ES-I3 (cell line): ENCODE measurements around the gene OR52I2.

Experiments used
- H3K36me3 ChIP-seq: 2 replicates; pipeline ENCODE4 v1.6.1; 2013; ENCODE audit warnings: mild to moderate bottlenecking, low read length, control low read depth, moderate library complexity; ENCODE audit not compliant: insufficient read depth
- H3K4me1 ChIP-seq: 2 replicates; pipeline ENCODE4 v1.6.1; 2013; ENCODE audit warnings: mild to moderate bottlenecking, control low read depth, low read length; ENCODE audit not compliant: insufficient read depth
- H3K9ac ChIP-seq: 2 replicates; pipeline ENCODE4 v1.6.1; 2013; ENCODE audit warnings: low read depth, mild to moderate bottlenecking, low read length, moderate library complexity
- H3K9me3 ChIP-seq: 2 replicates; pipeline ENCODE4 v1.6.1; 2013; ENCODE audit warnings: mild to moderate bottlenecking, low read length, moderate library complexity; ENCODE audit not compliant: control insufficient read depth, insufficient read depth

The OR52I2 gene

GRCh38 chr11:4636136-4636535 lies 54.6 kb downstream of the OR52I2 start:
- no peaks in the 10 kb centered on the region for H3K4me1 ChIP-seq
- no peaks in the 10 kb centered on the region for H3K9me3 ChIP-seq
- H3K9ac ChIP-seq, result no peak overlapping the region
- H3K36me3 ChIP-seq, result no peaks in the 10 kb centered on the region

- H3K9ac ChIP-seq, result peak within 1 kb of the TSS; percentile 4; the same call in 1 of the 2 replicates
- no peaks in the 10 kb centered on the region; the same call in 1 of the 2 replicates for H3K4me1 ChIP-seq
- H3K36me3 ChIP-seq, result no peaks in the 10 kb centered on the region
- H3K9me3 ChIP-seq, result no peaks in the 10 kb centered on the region
Measured at GRCh38 chr11:4636962-4637661, 55.6 kb downstream of the OR52I2 start, which contains the start of gene OR51D1. Gene OR51D1 (plus strand): TSS chr11:4637477. CDS start chr11:4639791, 2,314 bp downstream.

GRCh38 chr11:4637662-4638047 lies 56.1 kb downstream of the OR52I2 start:
- Histone ChIP-seq H3K36me3 (no peaks in the 10 kb centered on the region), H3K9ac (no peak overlapping the region), H3K4me1 (no peaks in the 10 kb centered on the region; the same call in 1 of the 2 replicates), H3K9me3 (no peaks in the 10 kb centered on the region)

GRCh38 chr11:4639931-4640330 lies 58.4 kb downstream of the OR52I2 start:
- Histone ChIP-seq H3K9me3 (no peaks in the 10 kb centered on the region), H3K9ac (no peak overlapping the region), H3K4me1 (no peaks in the 10 kb centered on the region; the same call in 1 of the 2 replicates), H3K36me3 (no peaks in the 10 kb centered on the region)

GRCh38 chr11:4641501-4641900 lies 60.0 kb downstream of the OR52I2 start:
- Histone ChIP-seq H3K9me3 (no peaks in the 10 kb centered on the region), H3K36me3 (no peaks in the 10 kb centered on the region), H3K9ac (no peak overlapping the region), H3K4me1 (no peaks in the 10 kb centered on the region; the same call in 1 of the 2 replicates)

GRCh38 chr11:4642043-4642442 lies 60.5 kb downstream of the OR52I2 start:
- Histone ChIP-seq H3K36me3 (no peaks in the 10 kb centered on the region), H3K9ac (no peak overlapping the region), H3K4me1 (no peaks in the 10 kb centered on the region; the same call in 1 of the 2 replicates), H3K9me3 (no peaks in the 10 kb centered on the region)
